Testis (tissue), 2 donors: Measurements from ENCODE around the gene EMD.

Experiments
- CTCF ChIP-seq, 3 experiments: fragments of 450-650 bp in 2 of 3; fragments of 200-600 bp in 1 of 3; sonication (generic) in 1 of 3; IDR thresholded peaks; one replicate each; pipeline ENCODE4 v1.5.1; 2016 to 2019; ENCODE audit warnings: antibody characterized with exemption in 3 of 3, mild to moderate bottlenecking in 2 of 3, moderate library complexity in 1 of 3
- POLR2A ChIP-seq: fragments of 450-650 bp; IDR thresholded peaks from one replicate; pipeline ENCODE4 v1.6.1; 2017; ENCODE audit warnings: antibody characterized with exemption, mild to moderate bottlenecking, moderate library complexity

GRCh38 chrX:154334496-154334895, 44.6 kb upstream of the EMD start:
- no peak for TF ChIP-seq POLR2A
- TF ChIP-seq CTCF (IDR thresholded peaks at IDR 0.05) = no peak
